ENCODE results near the gene USP15.

USP15 gene

GRCh38 chr12:62282057-62282774, 22.0 kb downstream of the USP15 start:
- ATAC-seq (no peak), DNase-seq (no peak)
- peaks cover 20% of the 10 kb centered on the region for H3K9me3 Mint-ChIP-seq
- H3K4me1 Mint-ChIP-seq: peaks cover 82% of the 10 kb centered on the region
- H3K4me3 Mint-ChIP-seq: no peak overlapping the region
- no peaks in the 10 kb centered on the region for H3K27me3 Mint-ChIP-seq
- peak overlapping the region; percentile 72 for H3K27ac Mint-ChIP-seq
- peaks cover 37% of the 10 kb centered on the region for H3K36me3 Mint-ChIP-seq (ENCODE audit: low read depth)

- Mint-ChIP-seq H3K4me1 (peaks cover 90% of the 10 kb centered on the region), H3K27ac (no peak overlapping the region), H3K4me3 (no peak overlapping the region), H3K36me3 (ENCODE audit: low read depth) (peaks cover 47% of the 10 kb centered on the region), H3K27me3 (no peaks in the 10 kb centered on the region), H3K9me3 (peaks cover 31% of the 10 kb centered on the region)
- ATAC-seq (no peak), DNase-seq (no peak)
These were observed 24.5 kb downstream of the USP15 start for GRCh38 chr12:62284749-62285148.

GRCh38 chr12:62285284-62285683, 25.1 kb downstream of the USP15 start:
- no peak for ATAC-seq
- peak overlapping the region; percentile 75 for H3K27ac Mint-ChIP-seq
- H3K4me3 Mint-ChIP-seq: no peak overlapping the region
- peaks cover 91% of the 10 kb centered on the region for H3K4me1 Mint-ChIP-seq
- H3K36me3 Mint-ChIP-seq (ENCODE audit: low read depth): peaks cover 50% of the 10 kb centered on the region
- H3K9me3 Mint-ChIP-seq: peaks cover 32% of the 10 kb centered on the region
- no peak for DNase-seq
- no peaks in the 10 kb centered on the region for H3K27me3 Mint-ChIP-seq

- H3K36me3 Mint-ChIP-seq (ENCODE audit: low read depth): peaks cover 64% of the 10 kb centered on the region
- no peak overlapping the region for H3K4me3 Mint-ChIP-seq
- H3K27ac Mint-ChIP-seq: peak overlapping the region; percentile 10
- peaks cover 91% of the 10 kb centered on the region for H3K4me1 Mint-ChIP-seq
- H3K27me3 Mint-ChIP-seq: no peaks in the 10 kb centered on the region
- no peak for DNase-seq
- ATAC-seq: no peak
- H3K9me3 Mint-ChIP-seq: peaks cover 37% of the 10 kb centered on the region
These were observed 28.1 kb downstream of the USP15 start for GRCh38 chr12:62288328-62288727.

GRCh38 chr12:62290846-62291245, 30.6 kb downstream of the USP15 start:
- peak overlapping the region; percentile 83 for H3K27ac Mint-ChIP-seq
- ATAC-seq (no peak), DNase-seq (no peak)
- no peaks in the 10 kb centered on the region for H3K27me3 Mint-ChIP-seq
- H3K36me3 Mint-ChIP-seq (ENCODE audit: low read depth): peaks cover 71% of the 10 kb centered on the region
- H3K4me1 Mint-ChIP-seq: peaks cover 84% of the 10 kb centered on the region
- H3K9me3 Mint-ChIP-seq: peaks cover 29% of the 10 kb centered on the region
- H3K4me3 Mint-ChIP-seq: peak overlapping the region; percentile 22

- DNase-seq (peak; percentile 47), ATAC-seq (peak; percentile 98)
- peaks cover 28% of the 10 kb centered on the region for H3K9me3 Mint-ChIP-seq
- H3K27ac Mint-ChIP-seq: peak overlapping the region; percentile 83
- peak overlapping the region; percentile 39 for H3K4me3 Mint-ChIP-seq
- peaks cover 81% of the 10 kb centered on the region for H3K4me1 Mint-ChIP-seq
- peaks cover 72% of the 10 kb centered on the region for H3K36me3 Mint-ChIP-seq (ENCODE audit: low read depth)
- no peaks in the 10 kb centered on the region for H3K27me3 Mint-ChIP-seq
These were observed 31.9 kb downstream of the USP15 start for GRCh38 chr12:62291864-62292760.

- no peak overlapping the region for H3K4me3 Mint-ChIP-seq
- H3K36me3 Mint-ChIP-seq (ENCODE audit: low read depth): peaks cover 73% of the 10 kb centered on the region
- DNase-seq: no peak
- no peaks in the 10 kb centered on the region for H3K27me3 Mint-ChIP-seq
- no peak for ATAC-seq
- H3K4me1 Mint-ChIP-seq: peaks cover 79% of the 10 kb centered on the region
- H3K9me3 Mint-ChIP-seq: peaks cover 24% of the 10 kb centered on the region
- peak overlapping the region; percentile 44 for H3K27ac Mint-ChIP-seq
These were observed 32.6 kb downstream of the USP15 start for GRCh38 chr12:62292761-62293344.

- H3K27me3 Mint-ChIP-seq: no peaks in the 10 kb centered on the region
- peaks cover 9% of the 10 kb centered on the region for H3K9me3 Mint-ChIP-seq
- no peak for ATAC-seq
- H3K4me1 Mint-ChIP-seq: peaks cover 70% of the 10 kb centered on the region
- no peak overlapping the region for H3K27ac Mint-ChIP-seq
- peaks cover 67% of the 10 kb centered on the region for H3K36me3 Mint-ChIP-seq (ENCODE audit: low read depth)
- no peak for DNase-seq
- H3K4me3 Mint-ChIP-seq: no peak overlapping the region
These were observed 34.2 kb downstream of the USP15 start for GRCh38 chr12:62294378-62294777.

- Mint-ChIP-seq H3K27me3 (no peaks in the 10 kb centered on the region), H3K4me1 (peaks cover 68% of the 10 kb centered on the region), H3K4me3 (no peak overlapping the region), H3K36me3 (ENCODE audit: low read depth) (peaks cover 68% of the 10 kb centered on the region), H3K27ac (peak overlapping the region; percentile 12), H3K9me3 (no peaks in the 10 kb centered on the region)
- DNase-seq (no peak), ATAC-seq (no peak)
These were observed 35.8 kb downstream of the USP15 start for GRCh38 chr12:62296001-62296400.

- Mint-ChIP-seq H3K27ac (peak overlapping the region; percentile 9), H3K4me1 (peaks cover 65% of the 10 kb centered on the region), H3K36me3 (ENCODE audit: low read depth) (peaks cover 73% of the 10 kb centered on the region), H3K4me3 (no peak overlapping the region), H3K27me3 (no peaks in the 10 kb centered on the region), H3K9me3 (peaks cover 6% of the 10 kb centered on the region)
- ATAC-seq: no peak
- DNase-seq: no peak
These were observed 37.1 kb downstream of the USP15 start for GRCh38 chr12:62297321-62297720.

- Mint-ChIP-seq H3K9me3 (peaks cover 20% of the 10 kb centered on the region), H3K27me3 (no peaks in the 10 kb centered on the region), H3K4me1 (peaks cover 54% of the 10 kb centered on the region), H3K4me3 (no peak overlapping the region), H3K36me3 (ENCODE audit: low read depth) (peaks cover 86% of the 10 kb centered on the region), H3K27ac (no peak overlapping the region)
- ATAC-seq: no peak
- DNase-seq: no peak
These were observed 39.4 kb downstream of the USP15 start for GRCh38 chr12:62299617-62300016.

GRCh38 chr12:62301080-62301798, 41.0 kb downstream of the USP15 start:
- DNase-seq (no peak), ATAC-seq (no peak)
- peaks cover 86% of the 10 kb centered on the region for H3K36me3 Mint-ChIP-seq (ENCODE audit: low read depth)
- no peak overlapping the region for H3K27ac Mint-ChIP-seq
- H3K27me3 Mint-ChIP-seq: no peaks in the 10 kb centered on the region
- H3K4me3 Mint-ChIP-seq: no peak overlapping the region
- peaks cover 48% of the 10 kb centered on the region for H3K4me1 Mint-ChIP-seq
- peaks cover 25% of the 10 kb centered on the region for H3K9me3 Mint-ChIP-seq

- no peak overlapping the region for H3K4me3 Mint-ChIP-seq
- H3K4me1 Mint-ChIP-seq: peaks cover 49% of the 10 kb centered on the region
- H3K27me3 Mint-ChIP-seq: no peaks in the 10 kb centered on the region
- ATAC-seq: no peak
- peaks cover 25% of the 10 kb centered on the region for H3K9me3 Mint-ChIP-seq
- DNase-seq: no peak
- H3K27ac Mint-ChIP-seq: no peak overlapping the region
- H3K36me3 Mint-ChIP-seq (ENCODE audit: low read depth): peaks cover 86% of the 10 kb centered on the region
These were observed 41.6 kb downstream of the USP15 start for GRCh38 chr12:62301799-62302133.

- H3K9me3 Mint-ChIP-seq: peaks cover 25% of the 10 kb centered on the region
- H3K4me3 Mint-ChIP-seq: no peak overlapping the region
- ATAC-seq (no peak), DNase-seq (no peak)
- peaks cover 61% of the 10 kb centered on the region for H3K4me1 Mint-ChIP-seq
- H3K27me3 Mint-ChIP-seq: no peaks in the 10 kb centered on the region
- H3K36me3 Mint-ChIP-seq (ENCODE audit: low read depth): peaks cover 80% of the 10 kb centered on the region
- no peak overlapping the region for H3K27ac Mint-ChIP-seq
These were observed 44.4 kb downstream of the USP15 start for GRCh38 chr12:62304560-62304959.
